ENCODE results near the gene CLIC5.

Gene CLIC5

GRCh38 chr6:45881705-45882467, 133.8 kb downstream of the CLIC5 start:
- no peak for DNase-seq

GRCh38 chr6:45880676-45881075, 135.0 kb downstream of the CLIC5 start:
- no peak for DNase-seq

GRCh38 chr6:45880159-45880558, 135.5 kb downstream of the CLIC5 start:
- DNase-seq = no peak

DNA sequence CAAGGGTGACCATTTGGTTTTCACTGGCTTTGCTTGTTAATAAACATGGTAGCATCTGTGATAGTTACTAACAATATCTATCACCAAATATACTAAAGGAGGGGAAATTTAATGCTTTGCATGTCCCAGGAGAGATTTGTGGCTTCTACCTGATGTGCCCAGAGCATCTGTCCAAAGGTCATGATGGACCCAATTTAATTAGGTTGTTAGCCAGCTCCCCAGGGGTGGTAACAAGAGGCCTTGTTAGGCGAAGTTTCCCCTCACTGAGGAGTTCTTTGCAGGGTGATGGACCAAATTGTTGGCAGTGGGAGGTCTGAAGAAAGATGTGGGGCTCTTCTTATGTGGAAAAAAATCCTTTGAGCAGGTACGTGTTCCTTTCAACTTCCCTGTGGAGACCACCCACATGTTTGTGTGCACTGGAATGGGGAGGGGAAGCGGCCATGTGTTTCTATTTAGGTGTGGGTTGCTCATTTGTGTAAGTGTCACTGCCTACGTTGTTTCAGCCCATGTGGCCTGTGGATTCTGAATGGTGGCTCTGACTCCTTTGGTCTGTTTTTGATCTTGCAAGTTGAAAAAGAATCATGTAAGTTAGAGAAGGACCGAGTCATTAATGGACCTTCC, 137.6 kb downstream of the CLIC5 start:
- DNase-seq = no peak

GRCh38 chr6:45872827-45873365, 142.8 kb downstream of the CLIC5 start:
- DNase-seq = no peak

DNA sequence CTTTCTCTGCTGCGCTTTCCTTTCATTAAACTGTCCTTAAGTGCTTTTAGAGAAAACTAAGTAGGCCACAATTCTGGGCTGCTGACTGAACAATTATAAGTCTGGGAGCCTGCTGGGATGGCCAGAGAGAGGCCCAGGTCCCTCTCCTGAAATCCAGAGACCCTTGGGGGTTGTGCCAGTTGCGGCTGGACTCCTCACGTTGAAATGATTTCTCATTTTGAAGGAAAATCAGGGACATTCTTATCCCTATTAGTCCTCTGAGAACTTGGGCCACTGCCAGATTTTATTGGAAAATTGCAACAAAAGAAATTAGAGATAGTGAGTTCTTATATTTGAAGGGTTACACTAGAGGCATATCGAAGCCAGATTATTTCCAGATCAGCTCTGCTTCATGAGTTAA, 145.1 kb downstream of the CLIC5 start:
- no peak for DNase-seq

GRCh38 chr6:45864651-45865050, 151.0 kb downstream of the CLIC5 start:
- no peak for DNase-seq

DNA sequence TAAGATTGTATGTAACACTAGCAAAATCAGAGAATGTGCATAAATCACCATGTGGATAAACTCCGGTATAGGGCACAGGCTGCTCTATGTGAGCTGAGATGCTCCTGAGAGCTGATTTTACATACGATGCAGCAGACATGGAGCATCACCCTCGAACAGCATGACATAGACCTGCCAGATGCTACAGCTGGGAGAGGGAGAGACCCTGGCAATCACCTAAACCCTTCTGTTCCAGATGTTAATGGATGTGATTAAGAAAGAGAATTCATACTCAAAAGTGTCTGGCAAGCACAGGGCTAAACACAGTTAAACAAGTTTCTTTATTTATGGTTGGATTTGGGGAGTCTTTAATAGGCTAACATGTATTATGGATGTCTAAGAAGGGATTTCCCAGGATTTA, 157.0 kb downstream of the CLIC5 start:
- DNase-seq = no peak

DNA sequence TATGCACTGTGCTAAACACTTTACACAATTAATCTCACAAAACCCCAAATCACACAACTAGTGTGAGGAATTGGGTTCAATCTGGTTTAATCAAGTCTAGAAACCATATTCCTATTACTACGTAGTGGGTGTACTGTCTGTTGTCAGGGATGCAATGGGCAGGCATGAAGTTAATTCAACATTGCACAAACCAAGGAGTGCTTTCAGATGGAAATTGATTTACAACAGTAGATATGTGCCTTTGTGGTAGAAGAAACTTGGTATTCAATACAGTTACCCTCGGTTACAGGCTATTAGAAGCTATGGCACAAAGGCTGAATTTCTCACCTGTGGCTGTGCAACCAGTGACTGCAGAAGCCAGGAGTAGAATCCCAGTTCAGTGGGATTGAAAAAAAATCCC, 157.8 kb downstream of the CLIC5 start:
- no peak for DNase-seq

GRCh38 chr6:45855642-45856394, 159.8 kb downstream of the CLIC5 start:
- DNase-seq = no peak

GRCh38 chr6:45854149-45854742, 161.4 kb downstream of the CLIC5 start:
- DNase-seq = no peak

- no peak for DNase-seq
Measured at GRCh38 chr6:45851034-45851400, 164.6 kb downstream of the CLIC5 start.

DNA sequence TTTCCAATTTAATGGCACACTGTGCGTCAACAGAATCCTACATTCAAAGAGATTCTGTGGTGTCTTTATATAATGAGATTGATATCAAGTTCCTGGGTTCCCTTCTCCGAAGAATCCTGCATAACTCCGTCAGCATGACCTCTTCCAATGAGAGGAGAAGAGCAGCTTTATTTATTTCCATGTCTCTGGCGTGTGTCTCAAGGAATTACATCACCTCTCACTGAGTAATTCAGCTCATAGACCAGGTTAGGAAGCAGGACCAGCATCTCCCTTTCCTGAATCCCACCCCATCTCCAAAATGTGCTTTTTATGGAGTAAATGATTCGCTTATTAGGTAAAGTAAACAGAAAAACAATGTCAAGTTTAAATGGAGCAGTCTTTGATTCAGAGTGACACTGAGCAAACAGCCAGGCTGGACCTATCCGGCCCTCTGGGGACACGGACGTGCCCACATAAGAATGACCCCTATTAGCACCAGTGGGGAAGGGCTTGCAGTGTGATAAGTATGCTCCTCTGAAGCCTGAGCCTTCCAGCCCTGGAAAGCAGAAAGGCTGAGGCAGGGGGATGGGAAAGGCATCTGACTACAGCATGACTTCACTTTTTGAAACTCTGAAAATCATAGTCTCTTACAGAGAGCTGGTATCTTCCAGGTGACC, 165.2 kb downstream of the CLIC5 start:
- no peak for DNase-seq

GRCh38 chr6:45845567-45845966, 170.1 kb downstream of the CLIC5 start:
- DNase-seq = no peak

DNA sequence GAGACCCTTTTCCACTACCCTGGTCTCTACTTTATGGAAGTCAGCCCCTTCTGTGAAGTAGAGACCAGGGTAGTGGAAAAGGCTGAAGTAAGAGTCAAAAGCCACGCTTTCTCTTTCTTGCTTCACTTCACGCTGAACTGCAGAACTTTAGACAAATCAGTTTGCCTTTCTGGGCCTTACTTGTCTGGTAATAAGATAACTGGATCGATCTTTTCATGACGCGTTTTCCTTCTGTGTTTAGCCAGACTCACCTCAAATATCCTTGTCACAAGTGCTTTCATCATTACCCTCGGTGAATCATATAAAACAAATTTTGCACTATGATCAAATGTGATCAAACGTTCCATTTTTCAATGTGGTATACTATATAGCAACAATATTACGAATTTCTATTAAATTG, 170.7 kb downstream of the CLIC5 start:
- no peak for DNase-seq

GRCh38 chr6:45843848-45844521, 171.7 kb downstream of the CLIC5 start:
- no peak for DNase-seq

- no peak for DNase-seq
Measured at GRCh38 chr6:45841062-45841461, 174.6 kb downstream of the CLIC5 start.

DNA sequence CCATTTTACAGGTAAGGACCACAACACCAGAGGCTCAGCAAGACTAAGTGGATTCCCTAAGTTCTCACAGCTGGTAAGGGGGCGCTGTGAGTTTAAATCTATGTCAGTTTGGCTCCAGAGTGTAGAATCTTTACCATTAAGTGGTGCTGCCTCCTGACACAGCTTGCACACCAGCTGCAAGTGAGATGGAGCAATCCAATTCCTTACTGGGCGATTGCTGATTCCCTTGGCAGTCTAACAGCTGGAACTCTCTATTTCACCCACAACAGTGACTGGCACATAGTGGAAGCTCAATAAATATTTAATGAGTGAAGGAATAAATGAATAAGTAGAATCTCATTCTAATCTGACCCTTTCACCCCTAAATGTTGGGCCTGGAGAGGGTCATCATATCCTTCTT, 176.7 kb downstream of the CLIC5 start:
- no peak for DNase-seq

DNA sequence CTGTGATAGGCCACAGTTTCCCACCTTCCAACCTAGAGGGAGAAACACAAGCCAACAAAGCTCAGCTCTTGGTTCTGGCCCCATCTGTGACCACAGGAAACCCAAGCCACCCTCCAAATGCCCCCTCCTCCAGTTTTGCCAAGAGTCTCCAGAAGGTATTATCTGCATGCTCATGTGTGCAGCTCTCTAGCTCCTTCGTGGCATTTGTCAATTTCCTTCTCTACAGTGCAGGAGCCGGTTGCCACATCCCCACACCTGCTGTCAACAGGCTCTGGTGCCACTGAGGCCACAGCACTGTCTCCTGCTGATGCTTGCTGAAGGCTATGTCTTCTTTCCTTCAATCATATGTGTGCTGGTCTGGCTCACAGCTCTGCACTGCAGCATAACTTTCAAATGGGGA, 177.2 kb downstream of the CLIC5 start:
- no peak for DNase-seq

- no peak for DNase-seq
Measured at GRCh38 chr6:45837541-45838200, 178.0 kb downstream of the CLIC5 start.

GRCh38 chr6:45836984-45837383, 178.7 kb downstream of the CLIC5 start:
- no peak for DNase-seq

DNA sequence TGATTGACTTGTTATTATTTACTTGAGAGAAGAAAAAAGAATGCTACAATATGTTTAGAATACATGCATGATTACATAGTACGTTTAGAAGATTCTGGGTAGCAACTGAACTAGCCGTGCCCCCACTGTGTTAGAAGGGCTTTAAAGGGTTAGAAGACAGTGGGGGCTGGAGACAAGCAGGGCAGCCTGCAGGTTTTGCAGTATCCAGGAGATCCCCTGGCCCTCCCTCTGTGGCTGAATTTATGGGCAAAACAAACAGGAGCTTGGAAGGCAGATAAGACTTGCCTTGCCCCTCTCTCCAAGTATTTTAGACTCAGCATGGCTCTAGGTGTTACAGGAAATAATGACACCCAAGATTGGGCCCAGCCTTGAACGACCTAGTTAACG, 179.2 kb downstream of the CLIC5 start:
- DNase-seq = no peak

Data from activated gamma-delta T cell (primary cell).